ENCODE data around the gene HECA.
A peak's percentile ranks its signal among the peaks of the same experiment; 100 is the strongest.
"Not testable (repeated sequence)": the region's sequence is repeated elsewhere in the genome, so short reads cannot be mapped to it uniquely, and the experiment has no call there.

HECA gene, protein sequence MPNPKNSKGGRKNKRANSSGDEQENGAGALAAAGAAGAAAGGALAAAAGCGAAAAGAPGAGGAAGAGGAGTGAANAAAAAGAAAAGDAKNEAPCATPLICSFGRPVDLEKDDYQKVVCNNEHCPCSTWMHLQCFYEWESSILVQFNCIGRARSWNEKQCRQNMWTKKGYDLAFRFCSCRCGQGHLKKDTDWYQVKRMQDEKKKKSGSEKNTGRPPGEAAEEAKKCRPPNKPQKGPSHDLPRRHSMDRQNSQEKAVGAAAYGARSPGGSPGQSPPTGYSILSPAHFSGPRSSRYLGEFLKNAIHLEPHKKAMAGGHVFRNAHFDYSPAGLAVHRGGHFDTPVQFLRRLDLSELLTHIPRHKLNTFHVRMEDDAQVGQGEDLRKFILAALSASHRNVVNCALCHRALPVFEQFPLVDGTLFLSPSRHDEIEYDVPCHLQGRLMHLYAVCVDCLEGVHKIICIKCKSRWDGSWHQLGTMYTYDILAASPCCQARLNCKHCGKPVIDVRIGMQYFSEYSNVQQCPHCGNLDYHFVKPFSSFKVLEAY

GRCh38 chr6:139134817-139135577 lies at the start of gene HECA:
HECA (plus strand) TSS chr6:139135080; CDS start chr6:139135397, 317 bp downstream.
- DNase-seq (ENCODE audit: low read depth in 3 of 3) = peak; percentile 97 to 99 (median 98)

DNA sequence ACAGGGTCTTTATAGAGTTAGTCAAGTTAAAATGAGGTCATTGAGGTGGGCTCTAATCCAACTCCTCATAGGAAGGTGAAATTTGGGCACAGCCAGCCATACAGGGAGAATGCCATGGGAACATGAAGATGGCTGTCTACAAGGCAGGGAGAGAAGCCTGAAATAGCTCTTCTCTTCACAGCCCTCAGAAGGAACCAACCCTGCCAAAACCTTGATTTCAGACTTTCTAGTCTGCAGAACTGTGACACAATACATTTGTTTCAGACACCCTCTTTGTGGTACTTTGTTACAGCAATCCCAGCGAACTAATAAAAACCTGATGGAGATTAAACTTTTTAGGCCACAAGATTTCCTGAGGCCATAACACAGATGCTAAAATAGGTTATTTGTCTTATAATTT lies 43.1 kb upstream of the HECA start:
- DNase-seq (ENCODE audit: low read depth in 3 of 3) = no peak

- no peak for DNase-seq (ENCODE audit: low read depth in 3 of 3)
Measured at GRCh38 chr6:139099984-139100383, 34.9 kb upstream of the HECA start.

- no peak for DNase-seq (ENCODE audit: low read depth in 3 of 3)
Measured at GRCh38 chr6:139107051-139107450, 27.8 kb upstream of the HECA start.

DNA sequence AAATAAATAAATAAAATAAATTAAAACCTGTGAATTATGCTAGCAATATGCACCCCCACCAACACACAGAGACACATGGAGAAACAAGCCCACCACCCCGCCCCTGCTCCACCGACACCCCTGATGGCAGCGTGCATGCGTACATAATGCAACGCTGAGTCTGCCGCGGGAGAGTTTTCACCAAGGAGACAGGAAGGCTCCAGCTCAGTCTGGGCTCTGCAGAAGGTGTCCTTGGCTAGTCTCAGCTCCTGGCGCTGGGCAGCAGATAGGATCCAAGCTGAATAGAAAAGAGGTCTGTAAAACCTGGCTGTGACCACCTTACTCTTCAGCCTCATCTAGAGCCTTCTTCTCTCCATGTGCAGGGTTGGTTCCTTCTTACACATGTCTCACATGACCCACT lies 26.5 kb upstream of the HECA start:
- DNase-seq (ENCODE audit: low read depth in 3 of 3) = no peak

GRCh38 chr6:139109558-139109957 lies 25.3 kb upstream of the HECA start:
- peak in 1 of 3 donors; percentile 32 for DNase-seq (ENCODE audit: low read depth in 3 of 3)

GRCh38 chr6:139112146-139112545 lies 22.7 kb upstream of the HECA start:
- no peak for DNase-seq (ENCODE audit: low read depth in 3 of 3)

- no peak for DNase-seq (ENCODE audit: low read depth in 3 of 3)
Measured at GRCh38 chr6:139112561-139112960, 22.3 kb upstream of the HECA start.

- no peak for DNase-seq (ENCODE audit: low read depth in 3 of 3)
Measured at GRCh38 chr6:139114746-139115145, 20.1 kb upstream of the HECA start.

- DNase-seq (ENCODE audit: low read depth in 3 of 3) = no peak
Measured at GRCh38 chr6:139115989-139116758, 18.7 kb upstream of the HECA start.

- no peak for DNase-seq (ENCODE audit: low read depth in 3 of 3)
Measured at GRCh38 chr6:139117734-139118133, 17.1 kb upstream of the HECA start.

GRCh38 chr6:139119552-139119951 lies 15.3 kb upstream of the HECA start:
- no peak for DNase-seq (ENCODE audit: low read depth in 3 of 3)

DNA sequence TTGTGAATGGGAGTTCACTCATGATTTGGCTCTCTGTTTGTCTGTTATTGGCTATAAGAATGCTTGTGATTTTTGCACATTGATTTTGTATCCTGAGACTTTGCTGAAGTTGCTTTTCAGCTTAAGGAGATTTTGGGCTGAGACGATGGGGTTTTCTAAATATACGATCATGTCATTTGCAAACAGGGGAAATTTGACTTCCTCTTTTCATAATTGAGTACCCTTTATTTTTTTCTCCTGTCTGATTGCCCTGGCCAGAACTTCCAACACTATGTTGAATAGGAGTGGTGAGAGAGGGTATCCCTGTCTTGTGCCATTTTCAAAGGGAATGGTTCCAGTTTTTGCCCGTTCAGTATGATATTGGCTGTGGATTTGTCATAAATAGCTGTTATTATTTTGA lies 12.1 kb upstream of the HECA start:
- not testable (repeated sequence) for DNase-seq (ENCODE audit: low read depth in 3 of 3)

DNA sequence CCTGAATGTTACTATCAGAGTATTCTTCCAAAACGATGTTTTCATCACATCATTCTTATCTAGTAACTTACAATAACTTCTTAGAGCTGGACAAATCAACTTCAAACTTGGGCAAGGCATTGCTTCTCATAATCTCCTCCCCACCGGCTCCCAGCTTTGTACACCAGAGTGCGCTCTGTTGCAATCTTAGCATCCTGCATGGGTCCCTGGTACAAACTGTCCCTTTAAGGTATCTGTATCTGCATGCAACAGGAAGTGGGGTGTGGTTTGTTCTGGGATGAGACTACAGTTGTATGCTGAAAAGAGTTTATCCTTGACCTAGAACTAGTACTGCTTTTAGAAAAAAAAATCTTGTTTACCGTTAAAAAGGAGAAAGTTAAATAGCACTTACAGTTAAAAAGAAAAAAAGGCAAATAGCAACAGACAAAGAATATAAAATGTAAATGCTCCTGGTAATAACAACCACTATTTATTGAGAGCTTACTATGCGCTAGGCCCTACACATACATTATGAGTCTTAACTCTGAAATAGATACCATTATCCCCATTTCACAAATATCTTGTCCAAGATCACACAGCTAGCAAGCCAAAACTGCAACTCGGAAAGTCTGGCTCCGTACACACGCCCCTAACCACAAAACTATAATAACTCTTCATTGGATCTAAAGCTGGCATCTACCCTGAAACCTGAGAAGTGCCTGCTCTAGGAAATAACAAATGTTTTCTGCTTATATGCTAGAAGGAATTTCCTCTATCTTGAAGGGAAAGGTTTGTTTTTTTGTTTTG lies 9.8 kb upstream of the HECA start:
- DNase-seq (ENCODE audit: low read depth in 3 of 3) = peak; percentile 56 to 75 (median 64)

DNA sequence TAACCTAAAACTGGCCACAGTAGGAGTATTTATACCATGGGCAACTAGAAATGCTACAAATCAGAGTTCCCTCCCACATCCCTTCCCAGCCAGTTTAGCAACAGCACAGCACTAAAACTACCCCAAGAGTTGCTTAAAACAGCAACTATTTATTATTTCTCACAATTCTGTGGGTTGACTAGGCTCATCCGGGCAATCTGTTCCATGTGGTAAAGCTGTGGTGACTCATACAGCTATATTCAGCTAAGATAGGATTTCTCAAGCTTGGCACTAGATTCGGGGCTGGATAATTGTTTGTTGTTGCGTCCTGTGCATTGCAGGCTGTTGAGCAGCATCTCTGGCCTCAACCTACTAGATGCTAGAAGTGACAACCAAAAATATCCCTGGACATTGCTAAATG lies 8.6 kb upstream of the HECA start:
- no peak for DNase-seq (ENCODE audit: low read depth in 3 of 3)

- no peak for DNase-seq (ENCODE audit: low read depth in 3 of 3)
Measured at GRCh38 chr6:139126931-139127330, 7.9 kb upstream of the HECA start.

- no peak for DNase-seq (ENCODE audit: low read depth in 3 of 3)
Measured at GRCh38 chr6:139129284-139129683, 5.6 kb upstream of the HECA start.

GRCh38 chr6:139131736-139132280 lies 3.1 kb upstream of the HECA start:
- DNase-seq (ENCODE audit: low read depth in 3 of 3) = no peak

DNA sequence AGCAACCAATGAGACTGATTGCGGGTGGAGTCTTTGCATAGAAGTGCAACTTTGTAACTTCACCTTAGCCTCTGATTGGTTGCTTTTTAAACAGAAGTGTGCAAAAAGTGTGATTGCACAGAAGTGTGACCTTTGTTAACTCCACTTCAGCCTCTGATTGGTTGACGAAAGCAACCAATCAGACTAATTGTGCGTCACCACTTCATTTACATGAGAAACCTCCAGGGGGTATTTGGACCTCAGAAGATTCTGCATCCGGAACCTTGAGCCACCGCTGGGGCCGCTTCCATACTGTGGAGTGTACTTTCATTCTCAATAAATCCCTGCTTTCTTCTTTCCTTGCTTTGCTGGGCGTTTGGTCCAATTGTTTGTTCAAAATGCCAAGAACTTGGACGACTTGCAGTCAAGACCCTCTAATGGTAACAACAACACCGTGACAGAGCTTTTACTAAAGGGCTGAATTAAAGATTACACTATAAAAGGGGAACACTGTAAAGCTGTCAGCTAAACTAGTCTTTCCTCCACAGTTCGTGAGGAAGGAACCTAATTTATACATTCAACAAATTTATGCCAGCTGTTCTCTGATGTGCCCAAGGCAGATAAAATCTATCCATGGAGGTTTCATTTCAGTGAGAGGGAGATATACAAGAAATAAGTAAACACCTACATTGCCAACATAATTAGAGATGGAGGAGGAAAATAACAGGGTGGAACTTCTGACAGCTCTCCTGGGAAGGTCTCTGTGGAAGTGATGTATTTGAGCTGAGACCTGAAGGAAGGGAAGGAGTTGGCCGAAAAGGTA lies 1.4 kb upstream of the HECA start:
- DNase-seq (ENCODE audit: low read depth in 3 of 3) = no peak

- no peak for DNase-seq (ENCODE audit: low read depth in 3 of 3)
Measured at GRCh38 chr6:139134064-139134395, 850 bp upstream of the HECA start.
